ENCODE measurements around the gene DRG1.

DNA sequence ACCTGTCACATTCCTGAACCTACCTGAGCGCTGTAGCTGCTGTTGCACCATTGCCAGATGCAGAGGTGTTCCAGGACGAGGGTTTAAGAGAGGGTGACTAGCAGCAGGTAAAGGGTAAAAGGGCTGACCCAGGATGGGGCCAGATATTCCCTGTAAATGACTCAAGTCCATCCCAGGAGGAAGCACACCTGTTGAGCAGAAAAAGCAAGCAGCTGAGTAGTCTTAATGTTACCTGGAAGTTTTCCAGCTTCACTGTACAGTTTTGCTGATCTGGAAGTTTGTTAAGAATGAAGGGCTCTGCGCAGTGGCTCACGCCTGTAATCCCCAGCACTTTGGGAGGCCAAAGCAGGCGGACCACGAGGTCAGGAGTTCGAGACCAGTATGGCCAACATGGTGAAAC, 41.3 kb downstream of the DRG1 start:
- TF ChIP-seq, protein P1, sequence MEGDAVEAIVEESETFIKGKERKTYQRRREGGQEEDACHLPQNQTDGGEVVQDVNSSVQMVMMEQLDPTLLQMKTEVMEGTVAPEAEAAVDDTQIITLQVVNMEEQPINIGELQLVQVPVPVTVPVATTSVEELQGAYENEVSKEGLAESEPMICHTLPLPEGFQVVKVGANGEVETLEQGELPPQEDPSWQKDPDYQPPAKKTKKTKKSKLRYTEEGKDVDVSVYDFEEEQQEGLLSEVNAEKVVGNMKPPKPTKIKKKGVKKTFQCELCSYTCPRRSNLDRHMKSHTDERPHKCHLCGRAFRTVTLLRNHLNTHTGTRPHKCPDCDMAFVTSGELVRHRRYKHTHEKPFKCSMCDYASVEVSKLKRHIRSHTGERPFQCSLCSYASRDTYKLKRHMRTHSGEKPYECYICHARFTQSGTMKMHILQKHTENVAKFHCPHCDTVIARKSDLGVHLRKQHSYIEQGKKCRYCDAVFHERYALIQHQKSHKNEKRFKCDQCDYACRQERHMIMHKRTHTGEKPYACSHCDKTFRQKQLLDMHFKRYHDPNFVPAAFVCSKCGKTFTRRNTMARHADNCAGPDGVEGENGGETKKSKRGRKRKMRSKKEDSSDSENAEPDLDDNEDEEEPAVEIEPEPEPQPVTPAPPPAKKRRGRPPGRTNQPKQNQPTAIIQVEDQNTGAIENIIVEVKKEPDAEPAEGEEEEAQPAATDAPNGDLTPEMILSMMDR (IDR thresholded peaks at IDR 0.05; ENCODE audit: poor library complexity), result no peak
- no peak for TF ChIP-seq EZH2 (IDR thresholded peaks at IDR 0.05; ENCODE audit: borderline replicate concordance)
